Amniotic stem cell (primary cell): ENCODE data around the gene PPP1R9B.
A peak's percentile ranks its signal among the peaks of the same experiment; 100 is the strongest.

ENCODE experiments used
- DNase-seq: peaks from one replicate; lab custom pipeline; 2025; lab: John Stamatoyannopoulos, UW

The PPP1R9B gene

DNA sequence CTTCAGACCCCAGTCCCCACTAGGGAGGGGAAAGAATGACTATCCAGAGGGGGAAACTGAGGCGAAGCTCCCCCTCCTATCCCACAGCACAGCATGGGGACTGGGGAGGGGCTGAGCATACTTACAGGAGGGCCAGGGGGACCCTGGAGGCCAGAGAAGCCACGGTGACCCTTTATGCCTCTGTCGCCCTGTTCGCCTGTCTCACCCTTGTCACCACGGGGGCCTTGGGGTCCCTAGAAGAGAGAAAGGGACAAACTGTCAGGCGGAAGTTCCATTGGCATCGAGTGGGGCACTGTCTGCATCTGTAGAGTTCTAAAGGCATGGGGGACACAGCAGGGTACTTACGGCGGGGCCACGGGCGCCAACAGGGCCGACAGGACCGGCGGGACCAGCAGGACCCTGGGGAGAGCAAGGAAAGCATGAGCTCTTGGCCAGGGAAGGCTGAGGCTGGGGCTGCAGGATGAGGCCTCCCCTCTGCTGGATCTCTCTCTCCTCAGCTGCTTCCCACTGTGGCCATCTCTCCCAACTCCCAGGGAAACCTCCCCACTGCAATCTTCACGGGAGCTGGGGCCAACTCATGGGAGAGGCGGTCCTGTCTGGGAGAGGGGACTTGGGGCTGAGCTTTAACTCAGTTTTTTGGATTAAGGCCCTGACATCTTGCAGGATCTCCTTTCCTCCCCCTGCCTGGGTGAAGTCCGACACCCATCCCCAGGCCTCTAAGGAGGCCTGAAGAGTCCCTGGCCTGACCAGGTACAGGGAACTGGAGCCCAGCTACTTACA, 37.5 kb upstream of the PPP1R9B start:
- DNase-seq, result no peak

DNA sequence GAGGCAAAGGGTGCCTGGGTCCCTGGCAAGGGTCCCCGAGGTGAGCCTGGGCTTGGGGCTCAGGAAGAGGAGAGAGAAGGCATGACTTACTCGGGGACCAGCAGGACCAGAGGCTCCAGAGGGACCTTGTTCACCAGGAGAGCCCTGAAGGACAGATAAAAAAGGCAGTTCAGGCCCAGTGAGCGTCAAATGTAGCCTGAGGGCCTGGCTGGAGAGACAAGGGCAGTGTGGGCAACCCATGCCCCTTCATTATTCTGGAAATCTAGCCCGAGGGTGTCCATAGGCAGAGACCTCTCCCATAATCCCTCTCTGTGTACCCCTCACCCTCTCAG, 36.9 kb upstream of the PPP1R9B start:
- no peak for DNase-seq

DNA sequence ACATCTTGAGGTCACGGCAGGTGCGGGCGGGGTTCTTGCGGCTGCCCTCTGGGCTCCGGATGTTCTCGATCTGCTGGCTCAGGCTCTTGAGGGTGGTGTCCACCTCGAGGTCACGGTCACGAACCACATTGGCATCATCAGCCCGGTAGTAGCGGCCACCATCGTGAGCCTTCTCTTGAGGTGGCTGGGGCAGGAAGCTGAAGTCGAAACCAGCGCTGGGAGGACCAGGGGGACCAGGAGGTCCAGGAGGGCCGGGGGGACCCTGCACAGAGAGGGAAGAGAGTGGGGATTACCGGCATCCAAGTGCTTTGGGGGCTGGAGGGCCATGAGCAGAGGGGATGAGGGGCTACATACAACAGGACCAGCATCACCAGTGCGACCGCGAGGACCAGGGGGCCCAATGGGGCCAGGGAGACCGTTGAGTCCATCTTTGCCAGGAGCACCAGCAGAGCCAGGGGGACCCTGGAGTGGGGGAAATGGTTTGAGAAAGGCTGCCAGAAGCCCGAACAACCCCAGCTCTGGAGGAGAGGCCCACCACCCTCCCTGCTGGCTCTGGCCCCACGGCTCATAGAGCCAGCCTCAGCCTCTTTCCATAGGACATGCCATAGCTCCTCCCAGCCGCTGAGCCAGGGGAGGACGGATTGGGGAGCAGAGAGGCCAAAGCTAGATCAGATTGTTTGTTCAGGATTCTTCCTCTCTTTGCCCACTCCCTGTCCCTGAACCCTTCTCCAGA, 36.4 kb upstream of the PPP1R9B start:
- DNase-seq, result no peak

DNA sequence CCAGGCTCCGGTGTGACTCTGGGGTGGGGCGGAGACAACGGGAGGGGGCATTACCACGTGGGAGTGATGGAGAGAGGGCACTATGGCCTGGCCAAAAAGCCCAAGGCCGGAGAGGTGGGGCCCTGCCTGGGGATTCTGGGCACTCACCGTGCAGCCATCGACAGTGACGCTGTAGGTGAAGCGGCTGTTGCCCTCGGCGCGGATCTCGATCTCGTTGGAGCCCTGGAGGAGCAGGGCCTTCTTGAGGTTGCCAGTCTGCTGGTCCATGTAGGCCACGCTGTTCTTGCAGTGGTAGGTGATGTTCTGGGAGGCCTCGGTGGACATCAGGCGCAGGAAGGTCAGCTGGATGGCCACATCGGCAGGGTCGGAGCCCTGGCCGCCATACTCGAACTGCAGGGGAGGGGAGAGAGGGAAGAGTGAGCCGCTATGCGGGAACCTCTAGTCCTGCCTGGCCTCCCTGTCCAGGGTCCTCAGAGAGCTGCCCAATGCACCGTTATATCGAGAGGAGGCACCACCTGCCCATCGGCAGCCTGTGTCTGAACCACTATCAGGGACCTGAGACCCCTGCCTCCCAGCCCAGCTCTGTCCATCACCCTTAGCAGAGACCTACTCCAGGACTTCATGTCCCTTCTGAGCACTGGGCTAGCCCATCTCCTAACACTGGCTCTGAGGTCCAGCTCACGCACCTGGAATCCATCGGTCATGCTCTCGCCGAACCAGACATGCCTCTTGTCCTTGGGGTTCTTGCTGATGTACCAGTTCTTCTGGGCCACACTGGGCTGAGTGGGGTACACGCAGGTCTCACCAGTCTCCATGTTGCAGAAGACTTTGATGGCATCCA, 35.4 kb upstream of the PPP1R9B start:
- DNase-seq, result no peak

DNA sequence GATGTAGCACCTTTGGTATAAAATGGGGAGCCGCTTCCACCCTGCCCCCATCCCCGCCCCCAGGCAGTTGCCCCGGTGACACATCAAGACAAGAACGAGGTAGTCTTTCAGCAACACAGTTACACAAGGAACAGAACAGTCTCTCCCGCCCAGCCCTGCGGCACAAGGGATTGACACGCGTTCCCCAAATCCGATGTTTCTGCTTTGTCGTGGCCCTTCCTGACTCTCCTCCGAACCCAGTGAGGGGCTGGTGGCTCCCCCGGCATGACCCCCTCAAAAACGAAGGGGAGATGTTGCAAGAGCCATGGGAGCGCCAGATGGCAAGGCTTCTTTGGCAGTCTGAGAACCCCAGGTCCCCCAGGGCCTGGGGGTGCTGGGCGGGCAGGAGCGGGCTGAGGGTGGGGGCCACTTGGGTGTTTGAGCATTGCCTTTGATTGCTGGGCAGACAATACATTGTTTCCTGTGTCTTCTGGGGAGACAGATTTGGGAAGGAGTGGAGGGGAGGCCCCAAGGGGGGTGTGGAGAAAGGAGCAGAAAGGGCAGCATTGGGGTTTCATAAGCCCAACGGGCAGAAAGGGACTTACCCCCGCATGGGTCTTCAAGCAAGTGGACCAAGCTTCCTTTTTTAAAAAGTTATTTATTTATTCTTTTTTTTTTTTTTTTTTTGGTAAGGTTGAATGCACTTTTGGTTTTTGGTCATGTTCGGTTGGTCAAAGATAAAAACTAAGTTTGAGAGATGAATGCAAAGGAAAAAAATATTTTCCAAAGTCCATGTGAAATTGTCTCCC, 34.3 kb upstream of the PPP1R9B start:
- DNase-seq, result no peak

DNA sequence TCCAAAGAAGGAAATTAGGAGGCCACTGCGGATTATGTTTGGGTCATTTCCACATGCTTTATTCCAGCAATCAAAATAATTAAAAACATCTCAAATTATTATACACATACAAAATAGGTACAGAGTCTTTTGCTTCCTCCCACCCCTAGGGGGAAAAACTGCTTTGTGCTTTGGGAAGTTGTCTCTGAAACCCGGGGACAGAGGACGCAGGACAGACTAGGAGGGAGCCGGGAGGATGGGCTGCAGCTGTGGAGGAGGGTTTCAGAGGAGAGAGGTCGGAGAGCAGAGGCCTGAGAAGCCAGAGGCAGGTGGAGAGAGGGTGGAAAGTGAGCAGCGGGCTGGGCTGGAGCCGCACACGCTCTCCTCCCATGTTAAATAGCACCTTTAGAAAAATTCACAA, 33.6 kb upstream of the PPP1R9B start:
- DNase-seq, result no peak

DNA sequence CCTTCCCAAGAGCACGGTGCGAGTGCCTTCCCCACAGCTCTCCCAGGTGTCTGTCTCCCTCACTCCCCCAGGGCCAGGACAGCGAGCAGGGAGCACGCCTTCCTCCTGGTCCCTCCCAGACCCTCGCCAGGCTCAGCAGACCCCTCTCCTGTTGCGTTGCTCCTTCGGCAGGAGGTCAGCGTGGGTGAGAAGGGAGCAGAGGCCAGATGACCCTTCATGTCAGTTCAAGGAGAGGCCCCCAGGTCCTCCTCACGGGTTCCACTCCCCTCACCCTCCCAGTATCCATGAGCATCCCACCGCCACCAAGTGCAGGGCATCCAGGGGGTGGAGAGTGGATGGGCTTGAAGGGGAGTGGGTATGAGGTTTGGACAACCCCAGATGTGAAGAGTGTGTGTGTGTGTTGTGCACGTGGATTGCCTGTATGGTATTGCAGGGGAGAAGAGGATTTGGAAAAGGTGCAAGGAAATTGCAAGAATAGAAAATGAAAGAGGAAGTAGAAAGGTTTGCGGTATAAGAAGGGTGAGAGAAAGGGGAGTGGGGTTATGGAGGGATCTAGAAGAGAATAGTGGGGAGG, 33.0 kb upstream of the PPP1R9B start:
- no peak for DNase-seq

DNA sequence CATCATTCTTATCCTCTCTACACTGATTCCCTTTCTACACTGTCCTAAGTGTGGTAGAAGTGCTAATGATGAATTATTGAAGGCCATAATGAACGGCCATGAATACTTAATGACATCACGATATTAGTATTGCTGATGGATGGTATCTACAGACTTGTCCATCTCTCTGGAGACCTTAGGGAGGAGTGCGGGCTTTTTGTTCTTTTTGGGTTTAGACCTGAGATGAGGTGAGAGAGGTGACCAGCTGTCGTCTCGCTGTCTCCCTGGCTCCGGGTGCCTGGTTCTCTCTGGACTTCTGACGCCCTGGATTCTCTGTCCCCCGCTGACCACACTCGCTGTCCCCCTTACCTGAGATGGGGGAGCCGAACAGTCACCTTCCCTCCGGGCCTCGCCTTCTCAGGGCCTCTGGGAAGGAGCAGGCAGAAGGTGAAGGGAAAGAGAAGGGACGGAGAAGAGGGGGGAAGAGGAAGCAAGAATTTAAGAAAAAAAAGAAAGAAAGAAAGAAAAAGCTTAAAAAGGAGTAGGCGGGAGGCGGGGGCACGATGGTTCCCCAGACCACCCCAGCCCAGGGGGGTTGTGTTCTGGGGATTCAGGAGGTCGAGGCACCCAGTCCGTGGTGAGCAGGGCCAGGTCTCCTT, 32.4 kb upstream of the PPP1R9B start:
- DNase-seq, result no peak

DNA sequence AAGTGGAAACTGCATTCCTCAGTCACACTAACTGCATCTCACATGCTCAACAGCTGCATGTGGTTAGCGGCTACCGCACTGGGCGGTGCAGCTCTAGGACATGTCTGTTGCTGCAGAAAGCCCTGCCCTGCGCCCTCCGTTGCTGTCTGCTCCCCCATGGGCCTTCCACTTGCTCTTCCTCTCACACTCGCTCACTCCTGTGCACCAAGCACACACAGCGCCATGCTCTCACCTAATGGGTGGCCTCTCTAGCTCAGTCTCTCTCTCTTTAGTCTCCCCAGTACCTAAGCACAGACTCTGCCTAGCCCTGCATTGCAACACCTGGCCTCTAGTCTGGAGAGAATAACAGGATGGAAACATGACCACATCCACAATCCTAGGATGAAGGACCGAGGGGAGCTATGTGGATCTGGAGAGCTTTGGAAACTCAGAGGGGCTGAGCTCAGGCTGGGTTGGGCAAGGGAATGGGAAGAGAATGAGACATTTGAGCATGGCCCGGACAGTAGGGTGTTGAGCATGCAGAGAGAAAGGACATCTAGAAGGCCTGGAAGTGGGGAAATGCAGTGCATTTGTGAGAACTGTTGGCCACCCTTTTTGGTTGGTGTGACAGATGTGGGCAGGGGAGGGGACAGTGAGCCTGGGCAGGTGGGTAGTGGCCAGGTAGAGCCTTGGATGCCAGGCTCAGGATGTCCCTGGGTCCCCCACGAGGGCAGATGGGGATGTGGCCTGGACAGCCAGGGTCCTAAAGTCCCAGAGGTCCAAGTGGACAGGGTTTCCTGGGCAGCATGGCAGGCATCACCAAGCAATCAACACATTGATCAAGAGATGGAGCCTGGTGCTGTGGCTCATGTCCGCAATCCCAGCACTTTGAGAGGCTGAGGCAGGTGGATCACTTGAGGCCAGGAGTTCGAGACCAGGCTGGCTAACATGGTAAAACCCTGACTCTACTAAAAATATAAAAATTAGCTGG, 31.4 kb upstream of the PPP1R9B start:
- no peak for DNase-seq

DNA sequence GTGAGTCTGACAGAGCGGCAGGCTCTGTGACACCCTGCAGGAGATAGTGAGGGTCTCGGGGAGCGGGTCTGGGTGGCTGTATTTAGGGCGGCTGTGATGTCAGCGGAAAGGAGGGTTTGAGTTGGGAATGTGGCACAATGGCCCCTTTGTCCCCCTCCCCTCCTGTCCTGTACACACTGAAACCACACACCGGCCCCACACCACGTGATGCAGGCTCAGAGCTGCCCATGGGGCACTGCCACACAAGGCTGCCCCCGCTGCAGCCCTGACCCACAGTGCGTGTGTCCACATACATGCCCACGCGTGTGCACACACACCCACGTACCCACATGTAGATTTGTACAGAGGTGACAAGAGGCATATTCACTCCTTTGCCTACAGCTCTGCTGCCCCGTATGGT, 30.7 kb upstream of the PPP1R9B start:
- DNase-seq, result no peak

DNA sequence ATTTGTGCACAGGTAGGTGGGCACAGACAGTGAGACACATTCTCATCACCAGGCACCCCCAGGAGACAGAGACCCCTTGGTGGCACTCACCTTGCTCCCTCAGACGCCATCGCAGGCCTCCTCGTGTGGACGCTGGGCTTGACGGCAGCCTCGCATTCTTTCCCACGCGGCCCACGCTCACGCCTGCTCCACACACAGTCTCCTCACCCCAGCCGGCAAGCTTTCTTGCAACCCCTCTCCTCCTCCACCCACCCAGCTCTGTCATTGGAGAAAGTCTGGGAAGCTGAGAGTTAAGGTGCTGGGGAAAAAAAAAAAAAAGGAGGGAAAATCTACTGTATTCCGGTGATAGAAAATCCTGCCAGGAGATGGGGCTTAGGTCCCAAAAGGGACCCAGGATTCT, 30.1 kb upstream of the PPP1R9B start:
- DNase-seq, result no peak

DNA sequence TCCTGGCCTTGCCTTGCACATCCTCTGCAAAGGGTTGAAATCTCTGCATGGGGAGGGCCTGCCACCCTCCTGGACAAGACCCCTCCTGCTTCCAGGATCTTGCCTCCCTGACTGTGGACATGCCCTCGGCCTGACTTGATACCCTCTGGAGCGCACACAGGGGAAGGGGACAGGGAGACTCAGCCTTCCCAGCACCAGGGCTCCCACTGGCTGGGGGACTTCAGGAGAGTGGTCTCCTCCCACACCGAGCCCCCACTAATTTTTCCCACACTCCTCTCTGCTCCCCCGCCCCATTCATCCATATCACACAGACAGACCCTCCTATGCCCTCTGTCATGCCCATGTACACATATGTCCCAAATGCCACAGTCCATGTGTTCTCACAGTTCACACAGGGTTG, 29.6 kb upstream of the PPP1R9B start:
- no peak for DNase-seq

DNA sequence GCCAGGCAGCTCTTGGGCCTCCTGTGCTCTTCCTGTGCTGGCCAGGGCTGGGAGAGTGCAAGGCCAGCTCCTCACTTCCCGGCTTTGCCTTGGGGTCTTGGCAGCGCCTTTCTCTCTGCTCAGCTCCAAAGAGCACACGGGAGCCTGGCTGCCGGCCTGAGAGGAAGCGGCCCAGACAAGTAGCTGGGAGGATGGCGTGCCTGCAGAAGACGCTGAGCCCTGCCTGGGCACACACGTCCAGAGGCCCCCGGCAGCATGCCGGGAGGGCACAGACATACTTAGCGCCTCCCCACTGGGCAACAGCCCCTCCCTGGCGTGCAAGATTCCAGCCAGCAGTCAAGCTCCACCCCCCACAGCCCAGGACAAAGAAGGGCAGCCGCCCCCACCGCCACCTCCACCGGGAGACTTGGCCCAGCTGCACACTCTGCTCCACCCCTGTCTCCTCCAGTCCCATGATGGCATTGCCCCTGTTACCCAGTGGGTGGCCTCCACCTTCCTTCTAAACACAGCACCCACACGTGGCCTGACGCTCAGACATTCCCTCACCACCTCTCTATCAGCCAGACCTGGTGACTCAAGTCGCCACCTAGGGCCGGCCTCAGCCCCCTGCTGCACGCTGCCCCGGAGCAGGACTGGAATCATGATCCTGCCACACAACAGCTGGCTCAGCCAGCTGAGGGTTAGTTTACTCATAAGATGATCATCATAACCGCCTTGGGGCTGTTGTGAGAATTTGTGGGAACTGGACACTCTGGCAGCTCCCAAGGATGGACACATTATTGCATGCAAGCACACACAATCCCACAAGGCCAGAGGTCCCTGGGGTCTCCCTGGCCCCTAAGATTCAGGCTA, 27.7 kb upstream of the PPP1R9B start:
- DNase-seq, result peak; percentile 88

DNA sequence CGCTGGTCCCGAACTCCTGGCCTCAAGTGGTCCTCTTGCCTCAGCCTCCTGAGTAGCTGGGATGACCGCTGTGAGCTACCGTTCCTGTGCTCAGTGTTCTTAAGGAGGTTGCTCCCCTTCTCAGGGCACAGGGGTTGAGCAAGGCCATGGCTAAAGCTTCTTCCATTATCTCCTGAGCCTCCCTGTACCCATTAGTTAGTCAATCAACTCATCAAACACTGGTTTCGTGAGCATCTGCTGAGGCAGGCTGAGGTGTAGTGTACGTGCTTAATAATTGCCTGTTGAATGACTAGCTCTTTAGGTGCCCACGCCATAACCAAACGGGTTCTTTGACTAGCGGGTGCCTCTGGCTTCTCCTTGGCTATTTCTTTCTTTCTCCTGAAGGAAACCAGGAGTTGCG, 27.0 kb upstream of the PPP1R9B start:
- no peak for DNase-seq

DNA sequence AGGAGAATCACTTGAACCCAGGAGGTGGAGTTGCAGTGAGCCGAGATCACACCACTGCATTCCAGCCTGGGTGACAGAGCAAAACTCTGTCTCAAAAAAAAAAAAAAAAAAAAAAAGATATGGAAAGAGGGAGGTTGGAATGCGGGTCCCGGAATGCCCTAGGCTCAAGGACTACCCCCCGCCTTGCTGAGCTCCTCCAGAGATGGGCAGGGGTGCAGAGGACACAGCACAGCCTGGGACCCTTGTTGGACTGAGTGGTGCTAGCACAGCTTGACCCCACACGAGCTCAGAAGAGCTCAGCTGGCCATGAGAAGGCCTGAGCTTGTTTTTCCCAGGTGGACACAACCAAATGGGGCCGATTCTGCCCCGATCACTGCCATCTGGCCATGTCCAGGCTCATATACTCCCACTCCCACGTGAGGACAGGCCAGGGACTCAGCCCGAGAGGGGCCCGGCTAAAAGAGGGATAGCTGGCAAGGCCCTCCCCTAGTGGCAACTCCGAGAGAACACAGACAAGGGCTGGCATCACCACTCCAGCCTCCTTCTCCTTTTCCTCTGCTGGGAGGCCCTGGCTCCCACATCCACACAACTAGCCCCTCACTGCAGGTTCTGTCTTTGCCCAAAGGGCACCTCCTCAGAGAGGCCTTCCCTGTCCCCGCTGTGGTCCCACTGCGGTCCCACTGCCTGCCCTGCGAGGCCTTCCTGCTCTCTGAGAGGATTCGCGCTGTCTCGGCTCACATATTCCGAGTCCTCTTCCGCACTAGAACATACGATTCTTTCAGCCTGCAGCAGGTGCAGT, 26.3 kb upstream of the PPP1R9B start:
- DNase-seq, result no peak

DNA sequence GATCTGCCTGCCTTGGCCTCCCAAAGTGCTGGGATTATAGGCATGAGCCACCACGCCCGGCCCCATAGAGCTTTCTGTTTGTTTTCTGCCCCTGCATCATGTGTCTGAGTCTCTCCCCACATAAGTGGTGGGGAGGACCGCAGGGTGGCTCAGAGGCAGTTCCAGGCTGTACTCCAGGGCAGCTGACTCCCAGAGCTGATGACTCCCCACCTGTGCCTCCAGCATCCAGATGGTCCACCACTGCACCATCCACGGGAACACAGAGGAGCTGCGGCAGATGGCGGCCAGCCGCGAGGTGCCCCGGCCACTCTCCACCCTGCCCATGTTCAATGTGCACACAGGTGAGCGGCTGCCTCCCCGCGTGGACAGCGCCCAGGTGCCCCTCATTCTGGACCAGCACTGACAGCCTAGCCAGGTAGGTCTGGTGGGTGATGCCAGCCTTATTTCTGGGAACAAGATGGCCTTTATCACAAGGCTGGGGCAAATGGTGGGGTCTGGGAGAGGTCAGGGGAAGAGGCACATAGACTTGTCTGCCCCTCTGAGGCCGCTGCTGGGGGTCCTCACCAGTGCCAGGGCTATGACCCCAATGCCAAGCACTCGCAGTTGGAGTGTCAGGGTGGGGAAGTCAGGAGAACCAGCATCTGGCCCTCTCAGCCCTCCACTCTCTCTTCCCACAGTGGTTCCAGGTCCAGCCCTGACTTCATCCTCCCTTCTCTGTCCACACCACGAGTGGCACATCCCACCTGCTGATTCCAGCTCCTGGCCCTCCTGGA, 24.7 kb upstream of the PPP1R9B start:
- DNase-seq, result no peak

DNA sequence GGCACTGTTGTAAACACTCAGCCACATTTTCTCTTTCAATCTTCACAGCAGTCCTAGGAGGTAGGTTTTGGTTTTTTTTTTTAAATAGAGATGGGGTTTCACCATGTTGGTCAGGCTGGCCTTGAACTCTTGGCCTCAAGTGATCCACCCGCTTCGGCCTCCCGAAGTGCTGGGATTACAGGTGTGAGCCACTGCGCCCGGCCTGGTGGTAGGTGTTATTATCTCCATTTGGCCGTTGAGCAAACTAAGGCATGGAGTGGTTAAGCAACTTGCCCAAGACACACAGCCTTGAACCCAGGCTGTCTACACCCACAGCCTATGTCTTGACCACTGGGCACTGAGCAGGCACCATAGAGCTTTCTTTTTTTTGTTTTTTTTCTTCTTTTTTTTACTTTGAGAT, 24.0 kb upstream of the PPP1R9B start:
- DNase-seq, result no peak
